K562 (cell line): ENCODE data around the gene AMH. TPM values are rescaled to one million over a fixed set of nuclear protein-coding genes. Genes with fewer than 3 reads are reported as not detected.

Experiments used
- ATAC-seq: fragments of 200-7000 bp; cut with Tn5 transposase; 3 replicates; pipeline ENCODE4 v1.9.1; 2020; ENCODE audit warnings: moderate library complexity
- BruUV-seq: library from RNA; stranded (reverse); fragments of 400-500 nt; replicated peaks from 2 replicates; lab custom pipeline; 2021; lab: Mats Ljungman, UMichigan
- CTCF ChIA-PET: fragments of 300-600 bp; formaldehyde crosslinking; extraction: SDS; loops from one replicate; lab custom pipeline; 2021; ENCODE audit warnings: low intra/inter-chr PET ratio; lab: Yijun Ruan, JAX
- POLR2A ChIA-PET: fragments of 300-600, 350-650 bp; sonication (Branson Sonifier 250); formaldehyde crosslinking; extraction: SDS; loops from one replicate; lab custom pipeline; 2021; ENCODE audit warnings: antibody characterized with exemption, inconsistent platforms; lab: Yijun Ruan, JAX
- DNase-seq, 4 experiments: peaks; one replicate each; pipeline versions ENCODE4 v3.0.0 to v3.0.0-alpha.2; 2011 to 2018; ENCODE audit warnings: low spot score in 3 of 4, mixed read lengths in 3 of 4; ENCODE audit errors: extremely low read depth in 1 of 4
- FAIRE-seq: peaks from 2 replicates; lab custom pipeline; 2011; peaks lifted over from hg19 to GRCh38; lab: Jason Lieb, UNC
- H2AFZ ChIP-seq: 2 replicates; pipeline ENCODE4 v1.6.0; 2011; ENCODE audit warnings: low read depth, low read length, control low read depth, inconsistent platforms
- H3K27ac ChIP-seq: fragments of 200-600 bp; 3 replicates; pipeline ENCODE4 v1.8.0; 2011; ENCODE audit warnings: low read depth, mild to moderate bottlenecking, control low read depth, inconsistent platforms, low read length, moderate library complexity, mixed read lengths; ENCODE audit errors: extremely low read depth
- H3K27me3 ChIP-seq, 2 experiments: fragments of 300-600 bp in 1 of 2; 2 replicates in 1 of 2; 3 replicates in 1 of 2; pipeline versions ENCODE4 v1.6.0 to v1.8.0; 2011; ENCODE audit warnings: inconsistent platforms in 2 of 2, low read length in 2 of 2, mild to moderate bottlenecking in 1 of 2, mixed read lengths in 1 of 2, moderate library complexity in 1 of 2; ENCODE audit not compliant: control insufficient read depth in 2 of 2, insufficient read depth in 2 of 2
- H3K36me3 ChIP-seq: fragments of 300-600 bp; 3 replicates; pipeline ENCODE4 v1.8.0; 2011; ENCODE audit warnings: mild to moderate bottlenecking, low read length, inconsistent platforms; ENCODE audit not compliant: control insufficient read depth, insufficient read depth
- H3K4me1 ChIP-seq, 2 experiments: fragments of 200-600 bp in 1 of 2; replicated peaks in 1 of 2; 2 replicates in 1 of 2; 3 replicates in 1 of 2; pipeline versions ENCODE4 v1.5.1 to v1.8.0; 2011; ENCODE audit warnings: inconsistent platforms in 2 of 2, low read length in 2 of 2, mild to moderate bottlenecking in 1 of 2, mixed read lengths in 1 of 2, moderate library complexity in 1 of 2; ENCODE audit not compliant: control insufficient read depth in 2 of 2, insufficient read depth in 2 of 2
- H3K4me2 ChIP-seq: 2 replicates; pipeline ENCODE4 v1.6.1; 2011; ENCODE audit warnings: low read length, control low read depth, inconsistent platforms, mixed read lengths; ENCODE audit not compliant: insufficient read depth
- H3K4me3 ChIP-seq: fragments of 200-600 bp; sonication (generic), shearing (Covaris generic); 2 replicates; pipeline ENCODE4 v1.5.1; 2016; ENCODE audit warnings: control low read depth, inconsistent platforms
- H3K79me2 ChIP-seq: fragments of 200-600 bp; 3 replicates; pipeline ENCODE4 v1.8.0; 2011; ENCODE audit warnings: low read length, inconsistent platforms; ENCODE audit not compliant: control insufficient read depth, insufficient read depth
- H3K9ac ChIP-seq, 2 experiments: 2 replicates each; pipeline versions ENCODE4 v1.6.0 to v1.6.1; 2011; ENCODE audit warnings: low read depth in 2 of 2, low read length in 2 of 2, control low read depth in 1 of 2, inconsistent platforms in 1 of 2, mild to moderate bottlenecking in 1 of 2, mixed read lengths in 1 of 2; ENCODE audit not compliant: insufficient read depth in 1 of 2
- H3K9me1 ChIP-seq: one replicate; pipeline ENCODE4 v1.6.0; 2011; ENCODE audit warnings: inconsistent platforms, mild to moderate bottlenecking, low read length, moderate library complexity; ENCODE audit not compliant: control insufficient read depth, insufficient read depth
- H3K9me3 ChIP-seq: replicated peaks from 2 replicates; pipeline ENCODE4 v1.5.1; 2011; ENCODE audit warnings: low read depth, low read length, inconsistent platforms; ENCODE audit not compliant: control insufficient read depth, insufficient read depth
- H4K20me1 ChIP-seq: replicated peaks from 2 replicates; pipeline ENCODE4 v1.6.1; 2011; ENCODE audit warnings: low read length, inconsistent platforms, mixed read lengths; ENCODE audit not compliant: control insufficient read depth, insufficient read depth
- EHMT2 ChIP-seq: fragments of 450-650 bp; IDR thresholded peaks from 2 replicates; pipeline ENCODE4 v1.6.1; 2018; ENCODE audit warnings: antibody characterized with exemption
- ID3 ChIP-seq, 2 experiments: fragments of 250-450 bp in 1 of 2; fragments of 450-650 bp in 1 of 2; sonication (Bioruptor Pico) in 1 of 2; IDR thresholded peaks; 2 replicates each; pipeline versions ENCODE4 v1.6.1 to v1.8.0; 2016 to 2021; ENCODE audit warnings: mild to moderate bottlenecking in 2 of 2, moderate library complexity in 2 of 2, missing compliant biosample characterization in 1 of 2, missing genetic modification characterization in 1 of 2
- MEF2A ChIP-seq: IDR thresholded peaks from 2 replicates; pipeline ENCODE4 v1.6.1; 2011; ENCODE audit warnings: low read depth, mild to moderate bottlenecking, low read length, moderate library complexity; ENCODE audit not compliant: control insufficient read depth
- POLR2G ChIP-seq: fragments of 200-400 bp; formaldehyde crosslinking; IDR thresholded peaks from 2 replicates; pipeline ENCODE4 v1.6.1; 2017; ENCODE audit warnings: low read depth, mild to moderate bottlenecking, antibody characterized with exemption, low read length, moderate library complexity
- RBFOX2 ChIP-seq: fragments of 200-400 bp; formaldehyde crosslinking; IDR thresholded peaks from 2 replicates; pipeline ENCODE4 v1.6.1; 2017; ENCODE audit warnings: low read depth, mild to moderate bottlenecking, low read length, moderate library complexity
- RBM22 ChIP-seq: fragments of 200-400 bp; formaldehyde crosslinking; IDR thresholded peaks from 2 replicates; pipeline ENCODE4 v1.6.1; 2018; ENCODE audit warnings: low read length, low read depth; ENCODE audit not compliant: poor library complexity, severe bottlenecking
- ZFP91 ChIP-seq: sonication (generic); formaldehyde crosslinking; IDR thresholded peaks from 2 replicates; pipeline ENCODE4 v1.8.0; 2022; ENCODE audit warnings: mild to moderate bottlenecking, missing genetic modification reagents
- whole genome bisulfite sequencing: fragments of 100-300 bp; shearing (Covaris generic); methylation state at CpG from one replicate; pipeline ENCODE4 v1.1.6; 2016; ENCODE audit warnings: low coverage, mixed read lengths; ENCODE audit not compliant: insufficient coverage; ENCODE audit errors: missing lambda C conversion rate; 5-methylcytosine and 5-hydroxymethylcytosine counted together
- in situ Hi-C: fragments of 300-500 bp; cut with MboI; formaldehyde crosslinking; loops from 4 replicates; pipeline ENCODE4 v1.15.0; 2018; ENCODE audit warnings: inconsistent platforms, mixed read lengths
- intact Hi-C: fragments of 100-400 bp; cut with micrococcal nuclease; formaldehyde crosslinking; loops from 2 replicates; pipeline ENCODE4 v1.14.2; 2022
- polyA plus RNA-seq, 8 experiments: library from polyadenylated mRNA; depleted of rRNA in 4 of 8; stranded (reverse) in 5 of 8; unstranded in 3 of 8; fragments of >200 nt; fragmentation: Nextera tagmentation in 2 of 8; fragmentation: Illumina TruSeq in 1 of 8; extraction: Ambion mirVana in 2 of 8; extraction: Trizol in 1 of 8; gene quantifications; 2 replicates each; pipeline versions ENCODE4 v1.2.1 to v1.2.3, GENCODE V29; 2011 to 2014; ENCODE audit warnings: inconsistent platforms in 1 of 8, missing spikeins in 1 of 8
- total RNA-seq, 7 experiments: library from RNA; depleted of rRNA in 6 of 7; stranded (reverse); fragments of >200 nt in 6 of 7; fragmentation: Illumina TruSeq in 2 of 7; extraction: Trizol in 2 of 7; gene quantifications; 2 replicates each; pipeline versions ENCODE4 v1.2.1 to v1.2.3, GENCODE V29; 2011 to 2021; ENCODE audit warnings: low replicate concordance in 1 of 7

AMH gene
- total and polyA plus RNA-seq, 9 of the 15 experiments (the other 6 are each of a cell fraction or from before 2014, with no cell fraction given): 0.29 to 27.4 (median 2.6) TPM; not detected in 2

- no TSS peak for BruUV-seq
- H3K4me1 ChIP-seq: peaks cover 13 to 81% of the 10 kb centered on the region in 2 experiments; a peak in 4 of 5 replicates
- H3K79me2 ChIP-seq: peaks cover 60% of the 10 kb centered on the region
- peak overlapping the region; percentile 19; the same call in 2 of the 3 replicates for H3K27ac ChIP-seq
- WGBS: 97% methylated on average over 15 of the region's 25 CpGs
- no peak overlapping the region for H2AFZ ChIP-seq
- H4K20me1 ChIP-seq: peaks cover 25% of the 10 kb centered on the region
- intact Hi-C loops (loop anchor here (1.0 kb wide), 1 partner anchor 77 kb away; no protein-coding TSS in a partner anchor), in situ Hi-C loops (loop anchor here (10.0 kb wide), 1 partner anchor 81 kb away; no protein-coding TSS in a partner anchor)
- H3K9ac ChIP-seq: peak overlapping the region in 1 of 2 experiments; percentile 75; a peak in 2 of 4 replicates
- no peaks in the 10 kb centered on the region for H3K27me3 ChIP-seq
- no peak for DNase-seq
- H3K4me3 ChIP-seq: no peak overlapping the region
- peaks cover 69% of the 10 kb centered on the region; the same call in 2 of the 3 replicates for H3K36me3 ChIP-seq
- POLR2A ChIA-PET: interaction anchor here (0.6 to 1.5 kb wide), 4 partner anchors 20 to 328 kb away, joined by 3 to 4 read pairs (median 4); partner anchors contain the start of gene AP3D1
- ATAC-seq: no peak
- H3K9me3 ChIP-seq: no peaks in the 10 kb centered on the region
- no peaks in the 10 kb centered on the region for H3K9me1 ChIP-seq
- CTCF ChIA-PET: no interaction called here
- H3K4me2 ChIP-seq: no peak overlapping the region
- no peak for FAIRE-seq
- no peak for TF ChIP-seq MEF2A
- TF ChIP-seq RBM22: peak; percentile 63
- TF ChIP-seq ZFP91 (CRISPR knock-in tag): no peak
- peak; percentile 77 for TF ChIP-seq POLR2G
- no peak for TF ChIP-seq ID3 (CRISPR knock-in tag; IDR thresholded peaks at IDR 0.05)
- no peak for TF ChIP-seq ID3 (tag; IDR thresholded peaks at IDR 0.05)
- no peak for TF ChIP-seq RBFOX2
- TF ChIP-seq EHMT2: no peak
Measured at GRCh38 chr19:2233601-2234280, 15.4 kb upstream of the AMH start.
